HepG2 (cell line): ENCODE data around the gene MXRA7. TPM values are rescaled to one million over a fixed set of nuclear protein-coding genes. Genes with fewer than 3 reads are reported as not detected.

Source experiments
- BCLAF1 ChIP-seq: fragments of 450-650 bp; IDR thresholded peaks from 2 replicates; pipeline ENCODE4 v1.6.1; 2017; ENCODE audit warnings: mild to moderate bottlenecking
- CBFB ChIP-seq: sonication (generic); formaldehyde crosslinking; IDR thresholded peaks from 2 replicates; pipeline ENCODE4 v1.4.0; 2020; ENCODE audit warnings: missing genetic modification reagents
- KIAA2018 ChIP-seq: sonication (generic); formaldehyde crosslinking; IDR thresholded peaks from 2 replicates; pipeline ENCODE4 v1.5.0; 2020; ENCODE audit warnings: mild to moderate bottlenecking, missing genetic modification reagents, borderline replicate concordance
- NBN ChIP-seq: fragments of 450-650 bp; conservative IDR thresholded peaks from 2 replicates; pipeline ENCODE4 v1.6.1; 2017
- NFYC ChIP-seq: IDR thresholded peaks from 2 replicates; pipeline ENCODE4 v1.6.1; 2016; ENCODE audit warnings: missing genetic modification reagents, missing compliant biosample characterization
- NR3C1 ChIP-seq: sonication (generic); formaldehyde crosslinking; IDR thresholded peaks from 2 replicates; pipeline ENCODE4 v1.4.0; 2020; ENCODE audit warnings: missing genetic modification reagents
- RERE ChIP-seq: IDR thresholded peaks from 2 replicates; pipeline ENCODE4 v1.6.1; 2016; ENCODE audit warnings: low read depth, missing genetic modification reagents, missing compliant biosample characterization
- ZNF234 ChIP-seq: sonication (generic); formaldehyde crosslinking; conservative IDR thresholded peaks from 2 replicates; pipeline ENCODE4 v1.5.1; 2020; ENCODE audit warnings: mild to moderate bottlenecking, missing genetic modification reagents
- ZNF296 ChIP-seq: sonication (generic); formaldehyde crosslinking; conservative IDR thresholded peaks from 2 replicates; pipeline ENCODE4 v1.5.0; 2020; ENCODE audit warnings: mild to moderate bottlenecking, missing genetic modification reagents
- ZNF343 ChIP-seq: sonication (generic); formaldehyde crosslinking; IDR thresholded peaks from 2 replicates; pipeline ENCODE4 v1.4.0; 2020; ENCODE audit warnings: mild to moderate bottlenecking, missing genetic modification reagents
- ZNF432 ChIP-seq: sonication (generic); formaldehyde crosslinking; IDR thresholded peaks from 2 replicates; pipeline ENCODE4 v1.5.0; 2020; ENCODE audit warnings: missing genetic modification reagents, mild to moderate bottlenecking, borderline replicate concordance
- ZNF816 ChIP-seq: sonication (generic); formaldehyde crosslinking; IDR thresholded peaks from 2 replicates; pipeline ENCODE4 v1.8.0; 2022; ENCODE audit warnings: missing genetic modification reagents, mild to moderate bottlenecking, borderline replicate concordance
- polyA plus RNA-seq, 8 experiments: library from polyadenylated mRNA; depleted of rRNA in 3 of 8; stranded (reverse) in 7 of 8; unstranded in 1 of 8; fragments of >200 nt; fragmentation: Illumina TruSeq in 4 of 8; extraction: Trizol in 4 of 8; gene quantifications; 2 replicates each; pipeline versions ENCODE4 v1.2.1 to v1.2.3, GENCODE V29; 2011 to 2016; ENCODE audit warnings: low read depth in 4 of 8, missing spikeins in 1 of 8, mixed read lengths in 1 of 8; ENCODE audit not compliant: insufficient read depth in 1 of 8
- total RNA-seq, 5 experiments: library from RNA; depleted of rRNA; stranded (reverse); fragments of >200 nt; fragmentation: Illumina TruSeq; extraction: Trizol; gene quantifications; 2 replicates each; pipeline ENCODE4 v1.2.3, GENCODE V29; 2016; ENCODE audit warnings: low read depth in 1 of 5

Gene MXRA7
- total and polyA plus RNA-seq, 2 of the 13 experiments (the other 11 are each of a cell fraction or from before 2014, with no cell fraction given), result 44.8 to 112 TPM

- TF ChIP-seq RERE (CRISPR knock-in tag) (no peak), ZNF343 (no peak), KIAA2018 (CRISPR knock-in tag) (no peak), ZNF234 (CRISPR knock-in tag) (peak; percentile 27; the same call in 1 of the 2 replicates), ZNF816 (CRISPR knock-in tag) (0 out of 2 replicates have a peak, but pooled peaks have one; percentile 7), NR3C1 (CRISPR knock-in tag) (0 out of 2 replicates have a peak, but pooled peaks have one; percentile 4), ZNF296 (CRISPR knock-in tag) (no peak), NBN (no peak), NFYC (no peak), BCLAF1 (no peak), ZNF432 (CRISPR knock-in tag) (no peak), CBFB (CRISPR knock-in tag) (no peak)
These were observed 14.9 kb upstream of the MXRA7 start (continued) for GRCh38 chr17:76725580-76726230.
